Neural cell (in vitro differentiated cells): ENCODE data around the gene GPC2. TPM values are rescaled to one million over a fixed set of nuclear protein-coding genes. Genes with fewer than 3 reads are reported as not detected.
"Not testable (repeated sequence)": the region's sequence is repeated elsewhere in the genome, so short reads cannot be mapped to it uniquely, and the experiment has no call there.

Experiments
- H2AFZ ChIP-seq: fragments of 200-600, 300-800 bp; sonication (generic), shearing (Covaris generic); 2 replicates; pipeline ENCODE4 v1.6.0; 2014; ENCODE audit warnings: low read depth, mild to moderate bottlenecking, antibody characterized with exemption, low read length, moderate library complexity
- H3F3A ChIP-seq: fragments of 200-600 bp; shearing (Covaris generic); 2 replicates; pipeline ENCODE4 v1.6.1; 2016; ENCODE audit warnings: mild to moderate bottlenecking, moderate library complexity, mixed read lengths, antibody characterized with exemption, low read length; ENCODE audit not compliant: insufficient read depth, poor library complexity, severe bottlenecking
- H3K27ac ChIP-seq: fragments of 200-600, 300-800 bp; sonication (generic), shearing (Covaris generic); 2 replicates; pipeline ENCODE4 v1.5.1; 2014; ENCODE audit warnings: mild to moderate bottlenecking, low read length, moderate library complexity
- H3K27me3 ChIP-seq: fragments of 300-800, 200-600 bp; sonication (generic), shearing (Covaris generic); 2 replicates; pipeline ENCODE4 v1.6.0; 2014; ENCODE audit warnings: mild to moderate bottlenecking, low read depth, low read length, moderate library complexity; ENCODE audit not compliant: insufficient read depth
- H3K36me3 ChIP-seq: fragments of 300-800, 200-600 bp; sonication (generic), shearing (Covaris generic); 2 replicates; pipeline ENCODE4 v1.5.1; 2014; ENCODE audit warnings: mild to moderate bottlenecking, antibody characterized with exemption, low read length, moderate library complexity; ENCODE audit not compliant: insufficient read depth
- H3K4me2 ChIP-seq: fragments of 300-800, 200-600 bp; sonication (generic), shearing (Covaris generic); 2 replicates; pipeline ENCODE4 v1.6.0; 2014; ENCODE audit warnings: mild to moderate bottlenecking, low read length
- H3K4me3 ChIP-seq: fragments of 300-800, 200-600 bp; sonication (generic), shearing (Covaris generic); 2 replicates; pipeline ENCODE4 v1.5.1; 2014; ENCODE audit warnings: mild to moderate bottlenecking, low read length, moderate library complexity
- H3K79me2 ChIP-seq: fragments of 200-600 bp; shearing (Covaris generic); replicated peaks from 2 replicates; pipeline ENCODE4 v1.6.0; 2014; ENCODE audit warnings: mild to moderate bottlenecking, low read length, moderate library complexity; ENCODE audit not compliant: insufficient read depth
- H3K9ac ChIP-seq: fragments of 300-800, 200-600 bp; sonication (generic), shearing (Covaris generic); 2 replicates; pipeline ENCODE4 v1.6.1; 2016; ENCODE audit warnings: mild to moderate bottlenecking, low read length, mixed read lengths
- H3K9me2 ChIP-seq: fragments of 200-600 bp; shearing (Covaris generic); 2 replicates; pipeline ENCODE4 v1.6.1; 2016; ENCODE audit warnings: mild to moderate bottlenecking, low read length, mixed read lengths; ENCODE audit not compliant: insufficient read depth
- H3K9me3 ChIP-seq: fragments of 200-600, 300-800 bp; sonication (generic), shearing (Covaris generic); 2 replicates; pipeline ENCODE4 v1.6.1; 2016; ENCODE audit warnings: mild to moderate bottlenecking, mixed run types, low read length, moderate library complexity, mixed read lengths
- H4K20me1 ChIP-seq: fragments of 200-600 bp; shearing (Covaris generic); 2 replicates; pipeline ENCODE4 v1.6.1; 2016; ENCODE audit warnings: mild to moderate bottlenecking, mixed run types; ENCODE audit not compliant: insufficient read depth
- EP300 ChIP-seq: fragments of 450-650 bp; conservative IDR thresholded peaks from 2 replicates; pipeline ENCODE4 v1.6.1; 2014; ENCODE audit warnings: antibody characterized with exemption, mild to moderate bottlenecking, moderate library complexity; ENCODE audit not compliant: poor library complexity, severe bottlenecking
- EZH2 ChIP-seq: fragments of 200-600, 300-800 bp; shearing (Covaris generic), sonication (generic); IDR thresholded peaks from 2 replicates; pipeline ENCODE4 v1.6.1; 2014; ENCODE audit warnings: antibody characterized with exemption, low read length, borderline replicate concordance, mild to moderate bottlenecking; ENCODE audit not compliant: insufficient read depth, poor library complexity, severe bottlenecking
- MXI1 ChIP-seq: fragments of 450-650 bp; conservative IDR thresholded peaks from 2 replicates; pipeline ENCODE4 v1.6.1; 2014; ENCODE audit warnings: antibody characterized with exemption, mild to moderate bottlenecking; ENCODE audit not compliant: poor library complexity, severe bottlenecking
- RAD21 ChIP-seq: fragments of 450-650 bp; conservative IDR thresholded peaks from 2 replicates; pipeline ENCODE4 v1.6.1; 2014; ENCODE audit warnings: antibody characterized with exemption, mild to moderate bottlenecking, moderate library complexity
- REST ChIP-seq: IDR thresholded peaks from 2 replicates; pipeline ENCODE4 v1.6.1; 2012; ENCODE audit warnings: borderline replicate concordance
- SMC3 ChIP-seq: fragments of 450-650 bp; conservative IDR thresholded peaks from 2 replicates; pipeline ENCODE4 v1.6.1; 2014; ENCODE audit warnings: antibody characterized with exemption, mild to moderate bottlenecking, moderate library complexity; ENCODE audit not compliant: poor library complexity
- TAF1 ChIP-seq: IDR thresholded peaks from 2 replicates; pipeline ENCODE4 v1.6.1; 2012; ENCODE audit warnings: low read depth
- polyA plus RNA-seq: library from polyadenylated mRNA; depleted of rRNA; stranded (reverse); fragments of >200 nt; gene quantifications from 2 replicates; pipeline ENCODE4 v1.2.3, GENCODE V29; 2014
- TF ChIP-seq, protein P1 (sequence below): fragments of 450-650 bp; IDR thresholded peaks from 2 replicates; pipeline ENCODE4 v1.5.1; 2014; ENCODE audit warnings: antibody characterized with exemption, mild to moderate bottlenecking, moderate library complexity; ENCODE audit not compliant: poor library complexity, severe bottlenecking

Gene GPC2
- polyA plus RNA-seq, 1 donor from 2014 or later, result 506 TPM

- no peaks in the 10 kb centered on the region for H3F3A ChIP-seq
- no peaks in the 10 kb centered on the region for H3K9me3 ChIP-seq
- H3K36me3 ChIP-seq, result no peaks in the 10 kb centered on the region
- no peaks in the 10 kb centered on the region for H4K20me1 ChIP-seq
- no peak overlapping the region for H3K4me2 ChIP-seq
- H3K79me2 ChIP-seq, result no peaks in the 10 kb centered on the region
- no peak overlapping the region for H3K4me3 ChIP-seq
- TF ChIP-seq MXI1 (no peak), TAF1 (no peak), EP300 (no peak), EZH2 (no peak), REST (no peak)
- TF ChIP-seq, protein P1, sequence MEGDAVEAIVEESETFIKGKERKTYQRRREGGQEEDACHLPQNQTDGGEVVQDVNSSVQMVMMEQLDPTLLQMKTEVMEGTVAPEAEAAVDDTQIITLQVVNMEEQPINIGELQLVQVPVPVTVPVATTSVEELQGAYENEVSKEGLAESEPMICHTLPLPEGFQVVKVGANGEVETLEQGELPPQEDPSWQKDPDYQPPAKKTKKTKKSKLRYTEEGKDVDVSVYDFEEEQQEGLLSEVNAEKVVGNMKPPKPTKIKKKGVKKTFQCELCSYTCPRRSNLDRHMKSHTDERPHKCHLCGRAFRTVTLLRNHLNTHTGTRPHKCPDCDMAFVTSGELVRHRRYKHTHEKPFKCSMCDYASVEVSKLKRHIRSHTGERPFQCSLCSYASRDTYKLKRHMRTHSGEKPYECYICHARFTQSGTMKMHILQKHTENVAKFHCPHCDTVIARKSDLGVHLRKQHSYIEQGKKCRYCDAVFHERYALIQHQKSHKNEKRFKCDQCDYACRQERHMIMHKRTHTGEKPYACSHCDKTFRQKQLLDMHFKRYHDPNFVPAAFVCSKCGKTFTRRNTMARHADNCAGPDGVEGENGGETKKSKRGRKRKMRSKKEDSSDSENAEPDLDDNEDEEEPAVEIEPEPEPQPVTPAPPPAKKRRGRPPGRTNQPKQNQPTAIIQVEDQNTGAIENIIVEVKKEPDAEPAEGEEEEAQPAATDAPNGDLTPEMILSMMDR, result no peak
- no peaks in the 10 kb centered on the region for H3K9me2 ChIP-seq
- no peaks in the 10 kb centered on the region for H3K27me3 ChIP-seq
- H3K9ac ChIP-seq, result no peak overlapping the region
- H2AFZ ChIP-seq, result no peak overlapping the region
- no peak overlapping the region for H3K27ac ChIP-seq
Observed at GRCh38 chr7:100221231-100221718, 44.1 kb upstream of the GPC2 start.

DNA sequence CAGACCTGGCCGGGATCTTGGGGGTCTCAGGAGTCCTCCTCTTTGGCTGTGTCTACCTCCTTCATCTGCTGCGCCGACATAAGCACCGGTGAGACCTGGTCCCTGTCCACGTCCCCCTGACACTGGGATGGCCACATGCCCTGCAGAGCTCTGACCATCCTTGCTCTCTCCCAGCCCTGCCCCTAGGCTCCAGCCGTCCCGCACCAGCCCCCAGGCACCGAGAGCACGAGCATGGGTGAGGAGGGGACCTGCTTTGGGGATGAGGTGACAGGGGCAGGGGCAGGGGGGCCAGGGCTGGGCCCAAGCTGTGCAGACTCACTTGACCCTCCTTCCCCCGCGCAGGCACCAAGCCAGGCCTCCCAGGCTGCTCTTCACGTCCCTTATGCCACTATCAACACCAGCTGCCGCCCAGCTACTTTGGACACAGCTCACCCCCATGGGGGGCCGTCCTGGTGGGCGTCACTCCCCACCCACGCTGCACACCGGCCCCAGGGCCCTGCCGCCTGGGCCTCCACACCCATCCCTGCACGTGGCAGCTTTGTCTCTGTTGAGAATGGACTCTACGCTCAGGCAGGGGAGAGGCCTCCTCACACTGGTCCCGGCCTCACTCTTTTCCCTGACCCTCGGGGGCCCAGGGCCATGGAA lies 43.5 kb upstream of the GPC2 start:
- no peaks in the 10 kb centered on the region for H3K9me3 ChIP-seq
- no peak overlapping the region for H3K4me3 ChIP-seq
- no peak overlapping the region for H3K9ac ChIP-seq
- no peaks in the 10 kb centered on the region for H3K27me3 ChIP-seq
- no peaks in the 10 kb centered on the region for H3K9me2 ChIP-seq
- no peak for TF ChIP-seq EP300
- no peak for TF ChIP-seq SMC3
- no peak for TF ChIP-seq RAD21
- TF ChIP-seq TAF1, result no peak
- no peak for TF ChIP-seq REST
- no peak for TF ChIP-seq EZH2
- no peak overlapping the region for H3K27ac ChIP-seq
- no peaks in the 10 kb centered on the region for H4K20me1 ChIP-seq
- H3F3A ChIP-seq, result no peaks in the 10 kb centered on the region
- H2AFZ ChIP-seq, result no peak overlapping the region
- H3K4me2 ChIP-seq, result no peak overlapping the region
- H3K36me3 ChIP-seq, result no peaks in the 10 kb centered on the region
- H3K79me2 ChIP-seq, result no peaks in the 10 kb centered on the region

DNA sequence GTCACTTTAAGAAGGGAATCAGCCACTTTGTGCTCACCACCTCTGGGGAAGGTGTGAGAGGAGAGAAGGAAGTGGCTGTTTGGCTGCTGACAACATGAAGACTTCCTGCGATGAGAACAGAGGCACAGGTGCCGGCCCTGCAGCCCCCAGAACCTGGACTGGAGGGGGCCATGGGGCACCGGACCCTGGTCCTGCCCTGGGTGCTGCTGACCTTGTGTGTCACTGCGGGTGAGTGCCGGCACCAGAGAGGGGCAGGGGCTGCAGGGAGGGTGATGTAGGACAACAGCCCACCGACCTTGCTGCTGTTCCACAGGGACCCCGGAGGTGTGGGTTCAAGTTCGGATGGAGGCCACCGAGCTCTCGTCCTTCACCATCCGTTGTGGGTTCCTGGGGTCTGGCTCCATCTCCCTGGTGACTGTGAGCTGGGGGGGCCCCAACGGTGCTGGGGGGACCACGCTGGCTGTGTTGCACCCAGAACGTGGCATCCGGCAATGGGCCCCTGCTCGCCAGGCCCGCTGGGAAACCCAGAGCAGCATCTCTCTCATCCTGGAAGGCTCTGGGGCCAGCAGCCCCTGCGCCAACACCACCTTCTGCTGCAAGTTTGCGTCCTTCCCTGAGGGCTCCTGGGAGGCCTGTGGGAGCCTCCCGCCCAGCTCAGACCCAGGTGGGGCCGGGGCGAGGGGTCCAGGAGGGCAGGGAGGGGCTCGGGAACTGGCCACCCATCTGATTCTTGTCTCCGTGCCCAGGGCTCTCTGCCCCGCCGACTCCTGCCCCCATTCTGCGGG lies 42.8 kb upstream of the GPC2 start, which contains the start of gene PVRIG:
PVRIG (plus strand) TSS at position 149 of the 785 bp plus-strand sequence; CDS start at position 171, 22 bp downstream.
- not testable (repeated sequence) for H4K20me1 ChIP-seq, H3K9me3 ChIP-seq, H3K27ac ChIP-seq, H3K36me3 ChIP-seq, H3K4me2 ChIP-seq, H3K27me3 ChIP-seq, H3K4me3 ChIP-seq, H3F3A ChIP-seq, H3K9ac ChIP-seq, H3K9me2 ChIP-seq, H3K79me2 ChIP-seq, H2AFZ ChIP-seq
